Measurements from ENCODE around the gene EN2.

The EN2 gene

DNA sequence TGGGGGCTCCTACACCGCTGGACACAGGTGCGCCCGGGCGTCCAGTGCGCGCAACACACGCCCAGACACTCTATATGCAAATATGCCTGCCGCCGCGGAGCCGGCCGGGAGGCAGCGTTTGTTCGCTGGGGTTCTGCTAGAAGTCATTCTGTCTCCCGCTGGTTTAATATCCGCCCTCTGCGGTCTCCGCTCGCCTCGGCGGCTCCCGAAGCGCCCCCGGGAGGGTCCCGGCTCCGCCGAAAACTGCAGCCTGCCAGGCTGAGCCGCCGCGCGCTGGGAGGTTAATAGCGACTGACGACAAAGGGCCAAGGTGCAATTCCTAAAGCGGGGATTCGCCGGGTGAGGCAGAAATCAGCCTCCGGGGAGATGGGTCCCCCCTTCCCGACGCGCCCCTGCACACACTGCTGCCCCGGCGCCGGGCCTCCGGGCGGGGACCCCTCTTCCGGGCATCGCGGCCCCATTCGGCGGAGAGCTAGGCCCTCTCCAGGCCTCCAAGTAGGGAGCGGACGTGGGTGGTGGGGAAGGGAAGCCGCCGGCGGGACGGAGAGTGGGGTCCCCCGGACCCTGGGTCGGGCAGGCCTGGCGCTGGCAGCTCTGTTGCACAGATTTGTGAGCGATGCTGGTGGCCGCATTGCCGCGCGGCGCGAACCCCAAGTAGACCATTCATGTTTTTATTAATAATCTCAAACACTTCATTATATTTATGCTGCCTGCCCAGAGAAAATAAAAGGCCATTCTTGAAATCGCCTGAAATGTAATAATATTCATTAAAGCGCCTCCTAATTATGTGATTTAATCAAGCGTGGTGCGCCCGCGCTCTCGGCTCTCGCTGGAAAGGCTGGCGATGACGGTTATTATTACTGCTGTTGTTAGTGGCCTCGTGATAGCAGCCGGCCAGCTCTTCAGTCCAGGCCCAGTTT is 9.1 kb downstream of the EN2 start:
- TF ChIP-seq, protein P1, sequence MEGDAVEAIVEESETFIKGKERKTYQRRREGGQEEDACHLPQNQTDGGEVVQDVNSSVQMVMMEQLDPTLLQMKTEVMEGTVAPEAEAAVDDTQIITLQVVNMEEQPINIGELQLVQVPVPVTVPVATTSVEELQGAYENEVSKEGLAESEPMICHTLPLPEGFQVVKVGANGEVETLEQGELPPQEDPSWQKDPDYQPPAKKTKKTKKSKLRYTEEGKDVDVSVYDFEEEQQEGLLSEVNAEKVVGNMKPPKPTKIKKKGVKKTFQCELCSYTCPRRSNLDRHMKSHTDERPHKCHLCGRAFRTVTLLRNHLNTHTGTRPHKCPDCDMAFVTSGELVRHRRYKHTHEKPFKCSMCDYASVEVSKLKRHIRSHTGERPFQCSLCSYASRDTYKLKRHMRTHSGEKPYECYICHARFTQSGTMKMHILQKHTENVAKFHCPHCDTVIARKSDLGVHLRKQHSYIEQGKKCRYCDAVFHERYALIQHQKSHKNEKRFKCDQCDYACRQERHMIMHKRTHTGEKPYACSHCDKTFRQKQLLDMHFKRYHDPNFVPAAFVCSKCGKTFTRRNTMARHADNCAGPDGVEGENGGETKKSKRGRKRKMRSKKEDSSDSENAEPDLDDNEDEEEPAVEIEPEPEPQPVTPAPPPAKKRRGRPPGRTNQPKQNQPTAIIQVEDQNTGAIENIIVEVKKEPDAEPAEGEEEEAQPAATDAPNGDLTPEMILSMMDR (conservative IDR thresholded peaks at IDR 0.05; ENCODE audit: low read length): no peak
- DNase-seq (ENCODE audit: low read depth): no peak

DNA sequence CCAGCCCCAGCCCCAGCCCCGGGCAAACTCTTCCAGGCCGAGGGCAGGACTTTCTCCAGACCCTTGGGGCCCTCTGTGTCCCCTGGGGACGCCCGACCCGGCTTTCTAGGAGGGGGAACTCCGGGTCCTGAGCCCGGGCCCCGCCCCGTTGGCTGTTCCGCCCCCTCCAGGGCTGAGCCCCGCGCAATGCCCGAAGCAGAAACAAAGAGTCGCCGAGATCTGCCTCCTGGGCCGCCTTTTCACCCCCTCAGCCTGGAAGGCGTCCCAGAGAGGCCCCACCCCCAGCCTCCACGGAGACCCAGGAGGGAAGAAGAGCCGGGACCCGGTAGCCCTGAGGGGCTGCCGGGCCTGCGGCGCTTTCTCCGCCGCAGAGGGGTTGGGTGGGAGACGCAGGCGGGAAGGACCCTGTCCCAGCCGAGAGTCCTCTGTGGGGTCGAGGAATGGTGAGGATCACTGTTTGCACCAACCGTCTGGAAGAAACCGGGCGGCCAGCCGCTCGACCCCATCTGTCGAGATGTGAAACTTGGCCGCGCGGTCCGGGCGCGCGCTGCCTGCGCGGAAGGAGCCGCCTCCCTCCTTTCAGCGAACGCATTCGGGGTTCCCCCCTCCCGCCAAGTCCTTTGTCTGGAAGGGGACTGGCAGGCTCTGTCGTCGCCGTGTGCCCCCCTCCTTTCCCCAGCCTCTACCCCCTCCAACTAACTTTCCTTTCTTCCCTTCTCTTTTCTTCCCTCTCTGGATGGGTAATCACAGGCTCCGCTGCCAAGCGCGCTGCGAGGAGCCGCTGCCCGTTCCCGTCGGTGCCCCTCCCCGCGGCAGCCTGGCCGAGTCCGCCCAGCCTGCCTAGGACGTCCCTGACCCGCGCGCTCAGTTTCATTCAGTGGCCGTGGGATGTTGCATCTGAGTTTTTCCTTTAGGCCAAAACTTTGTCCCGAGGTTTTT is 10.2 kb downstream of the EN2 start:
- TF ChIP-seq, protein P1 (conservative IDR thresholded peaks at IDR 0.05; ENCODE audit: low read length): no peak
- 0 out of 2 replicates have a peak overlapping the region, but pooled peaks have one; percentile 12 for H3K4me3 ChIP-seq (ENCODE audit: low read length)
- DNase-seq (ENCODE audit: low read depth): no peak

More for the DNA sequence above, 9.1 kb downstream of the EN2 start:
- no peak overlapping the region for H3K4me3 ChIP-seq (ENCODE audit: low read length)

DNA sequence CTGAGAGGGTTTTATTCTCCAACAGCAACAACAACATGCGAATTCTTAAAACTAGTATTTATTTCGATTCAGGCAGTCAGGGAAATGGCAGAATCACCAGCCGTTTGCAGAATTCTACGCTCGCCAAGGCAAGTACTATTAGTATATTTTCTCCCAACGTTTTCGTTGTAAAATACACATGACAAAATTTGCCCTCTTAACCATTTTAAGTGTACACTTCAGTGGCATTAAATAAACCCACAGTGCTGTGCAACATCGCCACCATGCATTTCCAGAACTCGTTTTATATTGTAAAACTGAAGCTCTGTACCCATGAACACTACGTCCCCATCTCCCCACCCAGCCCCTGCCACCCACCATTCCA is 10.8 kb downstream of the EN2 start:
- H3K4me3 ChIP-seq (ENCODE audit: low read length): no peak overlapping the region
- TF ChIP-seq, protein P1 (conservative IDR thresholded peaks at IDR 0.05; ENCODE audit: low read length): no peak
- DNase-seq (ENCODE audit: low read depth): no peak

DNA sequence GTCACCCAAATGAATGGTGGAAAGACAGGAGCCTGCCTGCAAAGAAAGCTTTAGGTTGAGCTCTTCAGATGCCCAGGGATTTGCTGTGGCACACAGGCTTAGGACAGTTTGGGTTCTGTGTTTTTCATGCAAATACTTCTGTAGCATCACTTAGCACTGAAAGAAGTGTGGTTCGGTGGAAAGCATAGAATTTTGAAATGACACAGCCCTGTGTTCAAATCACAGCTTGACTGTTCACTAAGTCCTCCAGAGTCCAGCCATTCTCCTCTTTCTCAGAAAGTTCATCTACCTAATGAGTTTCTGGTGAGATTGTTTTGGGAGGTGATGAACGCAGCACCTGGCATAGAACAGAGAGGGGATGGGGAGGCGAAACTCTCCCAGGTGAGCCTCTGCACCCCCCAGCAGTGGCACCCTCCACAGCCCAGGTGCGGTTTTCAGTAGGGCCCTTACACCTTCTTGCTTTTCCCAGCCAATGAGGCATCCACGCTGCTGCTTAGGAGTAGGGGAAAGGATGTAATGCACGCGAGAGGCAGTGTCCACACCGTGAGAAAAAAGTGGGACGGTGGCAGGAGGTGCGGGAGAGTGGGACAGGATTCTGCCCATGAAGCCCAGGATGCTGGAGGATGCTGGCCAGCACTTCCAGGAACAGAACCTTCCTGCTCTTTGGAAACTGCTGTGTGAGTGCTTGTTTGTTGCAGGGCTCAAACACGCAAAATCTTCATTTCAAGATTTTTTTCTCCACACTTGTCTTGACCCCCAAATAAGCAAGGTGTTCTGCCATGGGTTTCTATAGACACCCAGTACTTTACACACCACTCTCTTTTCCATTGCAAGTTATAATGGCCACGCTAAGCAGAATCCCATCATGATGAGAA is 11.6 kb downstream of the EN2 start:
- TF ChIP-seq, protein P1 (conservative IDR thresholded peaks at IDR 0.05; ENCODE audit: low read length): no peak
- H3K4me3 ChIP-seq (ENCODE audit: low read length): no peak overlapping the region
- no peak for DNase-seq (ENCODE audit: low read depth)

DNA sequence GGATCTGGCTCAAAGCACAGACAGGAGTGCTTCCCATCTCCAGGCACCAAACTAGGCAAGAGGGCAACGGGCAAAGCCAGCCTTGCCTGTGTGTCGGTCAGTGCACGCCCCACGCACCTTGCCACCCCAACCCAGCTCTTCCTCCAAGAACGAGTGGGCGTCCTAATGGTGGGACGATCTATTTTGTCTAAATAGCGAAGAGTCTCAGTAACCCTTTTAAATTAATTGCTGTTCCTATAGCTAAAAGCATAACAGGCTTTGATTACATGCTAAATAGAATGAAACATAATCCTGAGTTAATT is 12.2 kb downstream of the EN2 start:
- H3K4me3 ChIP-seq (ENCODE audit: low read length): no peak overlapping the region
- DNase-seq (ENCODE audit: low read depth): no peak
- TF ChIP-seq, protein P1 (conservative IDR thresholded peaks at IDR 0.05; ENCODE audit: low read length): no peak

DNA sequence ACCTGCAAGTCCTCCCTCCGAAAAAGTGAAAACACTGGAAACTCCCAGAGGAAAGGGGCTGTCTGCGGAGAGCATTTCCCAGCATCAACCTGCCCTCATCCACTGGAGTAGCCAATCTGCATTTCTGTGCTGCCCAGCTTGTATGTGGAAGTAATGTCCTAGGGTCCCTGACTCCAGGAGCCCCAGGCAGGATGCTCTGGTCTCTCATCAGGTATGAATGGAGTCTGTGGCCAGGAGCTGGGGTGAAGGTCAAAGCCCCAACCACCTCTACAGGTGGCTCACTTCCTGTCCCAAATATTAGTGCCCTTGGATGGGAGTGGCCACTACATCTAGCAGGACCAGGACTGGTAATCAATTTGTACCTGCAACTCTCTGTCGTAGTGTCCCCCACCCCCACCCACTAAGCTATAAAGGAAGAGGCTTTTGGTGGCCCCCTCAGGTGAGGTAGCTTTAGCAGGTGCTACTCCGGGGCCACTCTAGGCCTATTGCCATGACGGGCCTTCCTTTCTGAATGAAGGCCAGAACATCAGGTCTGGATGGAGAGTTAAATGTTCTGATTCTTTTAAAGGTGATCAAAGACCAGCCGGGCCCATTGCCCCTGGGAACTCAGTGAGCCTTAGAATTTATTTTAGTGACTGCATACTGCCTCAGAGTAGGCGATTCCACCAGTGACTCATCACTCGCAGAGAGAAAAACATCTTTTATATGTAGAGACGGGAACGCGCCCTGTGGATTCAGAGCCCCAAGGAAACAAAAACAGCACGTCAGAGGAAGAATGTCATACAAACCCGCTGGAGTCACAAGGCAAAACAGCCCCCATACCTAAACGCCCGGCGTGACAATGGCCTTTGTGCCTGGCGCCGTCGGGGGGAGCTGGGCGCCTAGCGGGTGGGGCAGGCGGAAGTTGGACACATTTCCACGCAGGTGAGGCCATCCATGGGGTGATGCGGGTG is 13.0 kb downstream of the EN2 start:
- TF ChIP-seq, protein P1 (conservative IDR thresholded peaks at IDR 0.05; ENCODE audit: low read length): no peak
- no peak for DNase-seq (ENCODE audit: low read depth)
- H3K4me3 ChIP-seq (ENCODE audit: low read length): no peak overlapping the region
